SH-SY5Y (cell line): Measurements from ENCODE around the gene BCL11A.

Experiments used
- GATA2 ChIP-seq: IDR thresholded peaks from 2 replicates; pipeline ENCODE4 v1.6.1; 2011; ENCODE audit warnings: mild to moderate bottlenecking, low read depth, low read length
- GATA3 ChIP-seq: IDR thresholded peaks from 2 replicates; pipeline ENCODE4 v1.6.1; 2011; ENCODE audit warnings: low read depth, mild to moderate bottlenecking, low read length, moderate library complexity

DNA sequence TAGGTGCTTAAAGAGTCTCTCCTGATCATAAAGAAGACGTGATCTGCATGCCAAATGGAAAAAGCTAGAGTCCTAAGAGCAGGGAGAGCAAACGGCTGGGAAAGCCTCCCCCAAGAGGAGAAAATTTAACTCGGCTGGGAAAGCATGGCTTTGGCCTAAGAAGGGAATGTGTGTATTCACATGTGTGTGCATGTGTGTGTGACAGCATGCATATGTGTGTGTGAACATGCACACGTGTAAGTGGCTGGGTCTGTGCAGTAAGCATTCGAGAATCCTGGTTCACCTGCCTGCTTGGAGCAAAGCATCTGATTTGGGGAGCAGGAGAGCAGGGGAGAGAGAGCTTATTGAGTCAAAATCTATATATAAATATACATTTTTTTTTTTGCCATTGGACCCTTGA is 30.1 kb upstream of the BCL11A start:
- TF ChIP-seq GATA2 (no peak), GATA3 (no peak)
